ENCODE data around the gene VPS54. TPM values are rescaled to one million over a fixed set of nuclear protein-coding genes. Genes with fewer than 3 reads are reported as not detected.

Gene VPS54
- total RNA-seq, 1 donor from 2014 or later = 8.8 TPM

DNA sequence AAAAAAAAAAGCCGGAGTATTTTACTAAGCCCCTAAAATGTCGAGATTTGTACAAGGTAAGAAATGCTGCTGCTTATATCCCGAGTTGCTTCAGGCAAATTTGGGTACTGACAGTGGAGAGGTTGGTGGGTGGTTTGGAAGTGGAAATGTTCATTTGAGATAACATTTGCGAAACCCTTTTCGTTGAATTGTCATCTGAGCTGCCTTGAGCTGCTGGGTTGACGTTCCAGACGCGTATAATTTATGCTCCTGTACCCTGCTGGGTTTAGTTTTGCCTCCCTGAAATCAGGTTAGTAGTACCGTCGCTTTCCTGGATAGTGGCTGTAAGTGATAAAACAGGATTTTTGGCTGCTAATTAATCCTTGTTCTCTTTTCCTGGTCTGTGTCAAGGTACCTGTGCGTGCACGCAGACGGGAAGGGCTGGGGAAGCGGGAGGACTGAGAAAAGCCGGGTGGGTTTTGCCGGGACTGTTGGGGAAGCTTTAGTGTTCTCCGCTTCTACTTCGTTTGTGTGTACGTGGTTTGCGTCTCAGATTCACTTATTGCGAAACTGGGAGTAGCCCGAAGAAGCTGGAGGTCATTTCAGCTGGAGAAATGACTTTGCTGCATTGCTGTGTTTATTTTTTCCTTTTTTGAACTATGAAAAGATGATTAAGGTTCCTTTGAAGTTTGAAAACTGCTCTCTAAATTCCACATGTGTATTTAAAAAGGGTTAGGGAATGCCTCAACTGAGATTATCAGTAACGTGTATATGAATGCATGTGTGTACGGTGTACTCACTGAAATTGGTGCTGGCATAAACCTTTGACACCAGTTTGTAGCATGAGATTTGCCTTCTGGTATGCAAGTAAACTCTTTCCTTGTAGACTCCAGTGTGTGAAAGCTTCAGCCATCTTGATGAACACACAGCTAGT lies 176.8 kb downstream of the VPS54 start:
- ATAC-seq (ENCODE audit: poor library complexity) (peak; percentile 23), DNase-seq (no peak)
- intact Hi-C loops (cut with DNase I) = loop anchor here (5.0 kb wide), 1 partner anchor 145 kb away; no protein-coding TSS in a partner anchor

Other genes starting within 250 kb of the VPS54 start
- 307 TPM for gene UGP2, start 177.5 kb downstream of the VPS54 start, total RNA-seq
- 9.1 TPM for gene PELI1, start 125.0 kb upstream of the VPS54 start, total RNA-seq